GM18867 (cell line): ENCODE results near the gene JTB.

Experiments
- ATAC-seq: cut with Tn5 transposase; IDR thresholded peaks from one replicate; pipeline ENCODE4 v1.9.1; 2021; ENCODE audit warnings: mild to moderate bottlenecking, moderate library complexity; ENCODE audit not compliant: unreplicated experiment

Gene JTB

GRCh38 chr1:153956997-153957715 lies 20.3 kb downstream of the JTB start:
- no peak for ATAC-seq

- ATAC-seq: no peak
Measured at GRCh38 chr1:153954826-153955225, 22.6 kb downstream of the JTB start.

GRCh38 chr1:153953859-153954365 lies 23.6 kb downstream of the JTB start:
- ATAC-seq: no peak

GRCh38 chr1:153951801-153952200 lies 25.7 kb downstream of the JTB start:
- ATAC-seq: no peak

- ATAC-seq: no peak
Measured at GRCh38 chr1:153951183-153951582, 26.3 kb downstream of the JTB start.

GRCh38 chr1:153946622-153947241 lies 30.7 kb downstream of the JTB start, which contains the start of gene DENND4B:
Gene DENND4B, minus strand, starts transcription at chr1:153946718. Its CDS starts 2,344 bp downstream, at chr1:153944374.
- peak; percentile 65 for ATAC-seq

GRCh38 chr1:153945795-153946621 lies 31.5 kb downstream of the JTB start:
- peak; percentile 70 for ATAC-seq

- peak; percentile 29 for ATAC-seq
Measured at GRCh38 chr1:153945131-153945794, 32.2 kb downstream of the JTB start.

- no peak for ATAC-seq
Measured at GRCh38 chr1:153944827-153945117, 32.7 kb downstream of the JTB start.

GRCh38 chr1:153944005-153944826 lies 33.3 kb downstream of the JTB start:
- no peak for ATAC-seq

GRCh38 chr1:153942766-153943549 lies 34.5 kb downstream of the JTB start:
- ATAC-seq: no peak

- no peak for ATAC-seq
Measured at GRCh38 chr1:153941826-153942725, 35.4 kb downstream of the JTB start.

- no peak for ATAC-seq
Measured at GRCh38 chr1:153940756-153941155, 36.7 kb downstream of the JTB start.

GRCh38 chr1:153939476-153939875 lies 38.0 kb downstream of the JTB start:
- ATAC-seq: no peak

GRCh38 chr1:153938996-153939395 lies 38.5 kb downstream of the JTB start:
- ATAC-seq: no peak

GRCh38 chr1:153937331-153937730 lies 40.1 kb downstream of the JTB start:
- no peak for ATAC-seq

GRCh38 chr1:153936011-153936802 lies 41.3 kb downstream of the JTB start:
- ATAC-seq: no peak

- ATAC-seq: no peak
Measured at GRCh38 chr1:153934746-153935145, 42.7 kb downstream of the JTB start.
